Mucosa of stomach (tissue), 1 donor: ENCODE data around the gene RNF152.

ENCODE experiments used
- H3K27me3 ChIP-seq: one replicate; pipeline ENCODE4 v1.7.0; 2013; ENCODE audit warnings: mild to moderate bottlenecking, low read length; ENCODE audit not compliant: control insufficient read depth, insufficient read depth
- H3K36me3 ChIP-seq: one replicate; pipeline ENCODE4 v1.7.0; 2013; ENCODE audit warnings: low read length; ENCODE audit not compliant: control insufficient read depth, insufficient read depth
- H3K4me1 ChIP-seq: one replicate; pipeline ENCODE4 v1.7.0; 2013; ENCODE audit warnings: mild to moderate bottlenecking, low read length; ENCODE audit not compliant: control insufficient read depth, insufficient read depth
- H3K4me3 ChIP-seq: one replicate; pipeline ENCODE4 v1.7.0; 2013; ENCODE audit warnings: low read length
- H3K9ac ChIP-seq: one replicate; pipeline ENCODE4 v1.7.0; 2013; ENCODE audit warnings: mild to moderate bottlenecking, low read length, moderate library complexity
- H3K9me3 ChIP-seq: one replicate; pipeline ENCODE4 v1.7.0; 2013; ENCODE audit warnings: mild to moderate bottlenecking, low read length, moderate library complexity; ENCODE audit not compliant: control insufficient read depth
- donor health status: Pancreatic carcinoma.

Gene RNF152

DNA sequence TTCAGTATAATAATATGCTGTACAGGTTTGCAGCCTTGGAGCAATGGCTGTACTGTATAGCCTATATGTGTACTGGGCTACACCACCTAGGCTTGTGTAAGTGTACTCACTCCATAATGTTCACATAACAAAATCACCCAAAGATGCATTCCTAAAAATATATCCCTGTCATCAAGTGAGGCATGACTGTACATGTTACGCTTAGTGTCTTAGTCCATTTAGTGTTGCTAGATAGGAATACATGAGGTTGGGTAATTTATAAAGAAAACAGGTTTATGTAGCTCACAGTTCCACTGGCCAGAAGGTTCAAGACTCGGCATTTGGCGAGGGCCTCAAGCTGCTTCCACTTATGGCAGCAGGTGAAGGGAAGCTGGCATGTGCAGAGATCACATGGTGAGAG is 31.4 kb downstream of the RNF152 start:
- no peaks in the 10 kb centered on the region for H3K36me3 ChIP-seq
- no peaks in the 10 kb centered on the region for H3K27me3 ChIP-seq
- no peaks in the 10 kb centered on the region for H3K9me3 ChIP-seq
- no peaks in the 10 kb centered on the region for H3K4me1 ChIP-seq
- H3K4me3 ChIP-seq = no peak overlapping the region
- H3K9ac ChIP-seq = no peak overlapping the region

GRCh38 chr18:61860302-61860701 is 32.5 kb downstream of the RNF152 start:
- Histone ChIP-seq H3K4me3 (no peak overlapping the region), H3K27me3 (no peaks in the 10 kb centered on the region), H3K36me3 (no peaks in the 10 kb centered on the region)

DNA sequence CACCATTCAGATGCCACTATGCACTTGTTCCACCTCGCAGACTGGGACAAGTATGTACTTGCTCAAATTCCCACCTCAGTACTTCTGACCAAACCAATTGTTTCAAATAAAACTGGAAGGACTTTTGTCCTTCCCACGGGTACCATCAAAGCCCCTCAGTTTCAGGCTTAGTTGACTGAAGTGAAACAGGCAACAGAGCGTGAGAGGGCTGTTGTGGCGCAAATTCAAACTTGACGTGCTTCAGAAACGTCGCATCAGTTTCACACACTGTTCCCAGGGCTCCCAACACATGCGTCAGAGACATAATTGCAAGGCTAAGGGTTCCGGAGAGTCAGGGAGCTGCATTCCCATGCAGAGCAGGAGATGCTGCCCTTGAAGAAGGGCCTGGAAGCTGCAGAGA is 33.7 kb downstream of the RNF152 start:
- Histone ChIP-seq H3K9ac (no peak overlapping the region), H3K9me3 (no peaks in the 10 kb centered on the region), H3K27me3 (no peaks in the 10 kb centered on the region), H3K4me3 (no peak overlapping the region), H3K36me3 (no peaks in the 10 kb centered on the region), H3K4me1 (no peaks in the 10 kb centered on the region)

More at GRCh38 chr18:61860302-61860701, 32.5 kb downstream of the RNF152 start:
- no peaks in the 10 kb centered on the region for H3K4me1 ChIP-seq
- no peaks in the 10 kb centered on the region for H3K9me3 ChIP-seq
- no peak overlapping the region for H3K9ac ChIP-seq

DNA sequence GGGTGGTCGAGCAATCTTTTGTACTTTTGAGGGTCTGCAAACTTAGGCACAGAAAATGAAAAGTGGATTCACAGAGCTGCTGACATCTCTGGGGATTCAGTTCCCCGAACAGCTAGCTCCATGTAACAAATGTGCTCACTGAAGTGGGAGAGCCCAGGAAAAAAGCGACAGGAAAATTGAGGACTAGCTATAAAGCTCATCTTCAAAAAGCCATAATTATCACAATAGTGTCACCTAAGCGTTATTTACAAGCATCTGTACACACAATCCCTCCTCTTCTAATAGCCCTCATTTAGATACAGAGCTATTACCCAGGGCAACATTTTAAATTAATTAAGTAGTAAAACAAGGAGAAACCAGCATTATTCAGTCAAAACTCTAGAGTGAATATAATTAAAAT is 36.1 kb downstream of the RNF152 start:
- Histone ChIP-seq H3K36me3 (no peaks in the 10 kb centered on the region), H3K9me3 (no peaks in the 10 kb centered on the region), H3K27me3 (no peaks in the 10 kb centered on the region), H3K4me1 (no peaks in the 10 kb centered on the region), H3K4me3 (no peak overlapping the region), H3K9ac (no peak overlapping the region)

- Histone ChIP-seq H3K4me1 (no peaks in the 10 kb centered on the region), H3K27me3 (no peaks in the 10 kb centered on the region), H3K4me3 (no peak overlapping the region), H3K36me3 (no peaks in the 10 kb centered on the region), H3K9ac (no peak overlapping the region), H3K9me3 (no peaks in the 10 kb centered on the region)
Measured at GRCh38 chr18:61855449-61856378, 37.1 kb downstream of the RNF152 start.

DNA sequence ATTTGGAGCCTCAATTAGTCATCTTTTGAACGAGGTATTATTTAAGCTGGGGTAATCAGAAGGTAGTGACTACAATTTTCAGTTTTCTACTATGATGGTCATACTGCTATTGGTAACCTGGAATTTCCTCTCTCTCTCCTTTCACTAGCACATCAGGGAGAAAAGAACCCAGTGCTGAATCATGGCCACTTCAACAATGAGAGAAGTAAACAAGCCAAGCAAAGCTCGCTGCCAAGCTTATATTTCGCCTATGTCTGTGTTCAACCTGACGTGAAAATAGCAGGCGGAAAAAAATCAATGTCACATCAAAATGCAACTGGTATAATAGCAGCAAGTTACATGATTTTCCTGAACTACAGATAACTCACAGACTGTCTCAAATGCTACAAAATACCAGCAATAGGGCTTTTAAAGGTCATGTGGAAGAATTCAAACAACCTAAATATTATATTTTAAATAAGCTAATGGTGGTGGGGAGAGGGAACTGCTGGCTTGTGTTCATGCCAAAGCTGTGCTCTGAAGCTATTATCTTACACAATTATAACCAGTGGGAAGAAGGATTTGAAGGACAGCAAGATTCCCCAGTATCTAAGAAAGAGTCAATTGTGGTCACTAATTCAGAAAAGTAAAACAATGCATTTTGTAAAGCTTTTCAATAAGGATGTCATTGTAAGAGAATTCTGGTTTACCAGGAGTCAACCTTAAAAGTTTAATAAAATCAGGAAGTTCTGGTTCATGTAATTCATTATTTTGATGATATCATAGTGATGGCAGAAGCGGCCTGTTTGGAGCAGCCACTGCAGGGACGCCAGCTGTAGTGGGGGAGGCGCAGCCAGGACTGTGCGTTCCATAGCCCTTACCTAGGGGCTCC is 38.0 kb downstream of the RNF152 start:
- Histone ChIP-seq H3K36me3 (no peaks in the 10 kb centered on the region), H3K27me3 (no peaks in the 10 kb centered on the region), H3K9ac (no peak overlapping the region), H3K9me3 (no peaks in the 10 kb centered on the region), H3K4me1 (no peaks in the 10 kb centered on the region), H3K4me3 (no peak overlapping the region)

GRCh38 chr18:61853855-61854254 is 39.0 kb downstream of the RNF152 start:
- Histone ChIP-seq H3K9me3 (no peaks in the 10 kb centered on the region), H3K27me3 (no peaks in the 10 kb centered on the region), H3K4me1 (no peaks in the 10 kb centered on the region), H3K4me3 (no peak overlapping the region), H3K9ac (no peak overlapping the region), H3K36me3 (no peaks in the 10 kb centered on the region)

GRCh38 chr18:61852496-61852895 is 40.3 kb downstream of the RNF152 start:
- Histone ChIP-seq H3K9me3 (no peaks in the 10 kb centered on the region), H3K36me3 (no peaks in the 10 kb centered on the region), H3K27me3 (no peaks in the 10 kb centered on the region), H3K4me3 (no peak overlapping the region), H3K9ac (no peak overlapping the region), H3K4me1 (no peaks in the 10 kb centered on the region)

DNA sequence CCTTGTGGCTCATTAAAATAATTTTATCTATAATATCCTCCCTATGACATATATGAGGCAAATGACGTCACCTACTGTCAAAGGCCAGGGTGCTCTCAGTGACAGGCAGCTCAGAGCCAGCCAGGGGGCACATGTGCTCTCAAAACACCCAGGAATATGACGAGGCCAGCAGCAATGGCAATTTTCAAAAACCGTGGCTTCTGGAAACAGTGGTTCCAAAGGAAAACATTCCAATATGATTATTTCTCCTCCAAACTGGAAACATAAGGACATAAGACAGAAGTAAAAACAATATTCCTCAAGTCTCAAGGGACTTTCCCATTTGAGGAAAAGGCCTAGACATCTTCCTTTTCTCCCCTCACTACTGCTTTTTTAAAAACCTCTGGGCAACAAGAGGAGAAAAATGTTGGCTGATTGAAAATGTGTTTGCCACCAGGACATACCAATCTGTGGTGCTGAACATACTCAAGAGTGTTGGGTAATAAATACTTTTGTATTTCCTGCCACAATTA is 40.8 kb downstream of the RNF152 start:
- Histone ChIP-seq H3K9ac (no peak overlapping the region), H3K4me3 (no peak overlapping the region), H3K36me3 (no peaks in the 10 kb centered on the region), H3K27me3 (no peaks in the 10 kb centered on the region), H3K4me1 (no peaks in the 10 kb centered on the region), H3K9me3 (no peaks in the 10 kb centered on the region)

GRCh38 chr18:61851279-61851678 is 41.5 kb downstream of the RNF152 start:
- Histone ChIP-seq H3K9me3 (no peaks in the 10 kb centered on the region), H3K4me1 (no peaks in the 10 kb centered on the region), H3K9ac (no peak overlapping the region), H3K36me3 (no peaks in the 10 kb centered on the region), H3K4me3 (no peak overlapping the region), H3K27me3 (no peaks in the 10 kb centered on the region)

- H3K4me3 ChIP-seq = no peak overlapping the region
- no peaks in the 10 kb centered on the region for H3K4me1 ChIP-seq
- H3K9me3 ChIP-seq = no peaks in the 10 kb centered on the region
- no peak overlapping the region for H3K9ac ChIP-seq
- no peaks in the 10 kb centered on the region for H3K27me3 ChIP-seq
- H3K36me3 ChIP-seq = no peaks in the 10 kb centered on the region
Measured at GRCh38 chr18:61850756-61851155, 42.1 kb downstream of the RNF152 start.
